Fibroblast of lung (primary cell): Measurements from ENCODE around the gene IL17D.

Experiments
- EZH2 ChIP-seq: IDR thresholded peaks from 2 replicates; pipeline ENCODE4 v1.5.1; 2012; ENCODE audit warnings: low read length, control low read depth, mild to moderate bottlenecking; ENCODE audit errors: missing control alignments
- TF ChIP-seq, protein P1 (sequence below), 2 donors: IDR thresholded peaks in 1 of 2; conservative IDR thresholded peaks in 1 of 2; 1 replicate in 1 of 2; 2 replicates in 1 of 2; pipeline ENCODE4 v1.5.1; 2011 to 2012; ENCODE audit warnings: low read length in 2 of 2, control low read depth in 1 of 2, inconsistent platforms in 1 of 2, low read depth in 1 of 2, mild to moderate bottlenecking in 1 of 2

DNA sequence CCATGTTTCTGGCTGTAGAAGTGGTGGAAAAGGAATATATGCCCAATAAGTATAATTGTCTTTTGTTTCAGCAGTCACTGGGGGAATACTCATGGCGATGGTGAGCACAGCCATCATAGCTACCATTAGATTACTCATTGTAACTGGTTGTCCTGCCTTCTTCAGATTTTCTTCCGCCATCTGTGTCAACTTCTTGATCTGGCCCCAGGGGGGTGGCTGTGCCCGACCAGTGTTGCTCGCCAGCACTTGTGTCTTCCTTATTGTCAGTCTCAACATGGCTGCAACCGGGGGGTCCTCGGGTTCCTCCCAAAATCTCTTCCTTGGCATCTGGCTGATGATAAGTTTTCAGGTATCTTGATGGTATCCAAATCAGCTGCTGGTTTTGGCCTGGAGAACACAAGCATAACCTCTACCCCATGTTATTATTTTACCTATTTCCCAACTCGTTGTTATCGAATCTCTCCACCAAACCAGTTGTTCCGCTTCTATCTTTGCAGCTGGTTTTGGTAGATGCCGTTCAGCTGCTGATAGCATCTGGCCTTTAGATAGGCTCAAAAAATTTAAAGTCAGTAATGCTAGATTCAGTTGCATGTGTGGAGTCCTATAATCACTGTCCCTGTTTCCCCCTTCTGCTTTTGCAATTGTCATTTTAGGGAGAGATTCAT is 23.0 kb upstream of the IL17D start:
- TF ChIP-seq, protein P1, sequence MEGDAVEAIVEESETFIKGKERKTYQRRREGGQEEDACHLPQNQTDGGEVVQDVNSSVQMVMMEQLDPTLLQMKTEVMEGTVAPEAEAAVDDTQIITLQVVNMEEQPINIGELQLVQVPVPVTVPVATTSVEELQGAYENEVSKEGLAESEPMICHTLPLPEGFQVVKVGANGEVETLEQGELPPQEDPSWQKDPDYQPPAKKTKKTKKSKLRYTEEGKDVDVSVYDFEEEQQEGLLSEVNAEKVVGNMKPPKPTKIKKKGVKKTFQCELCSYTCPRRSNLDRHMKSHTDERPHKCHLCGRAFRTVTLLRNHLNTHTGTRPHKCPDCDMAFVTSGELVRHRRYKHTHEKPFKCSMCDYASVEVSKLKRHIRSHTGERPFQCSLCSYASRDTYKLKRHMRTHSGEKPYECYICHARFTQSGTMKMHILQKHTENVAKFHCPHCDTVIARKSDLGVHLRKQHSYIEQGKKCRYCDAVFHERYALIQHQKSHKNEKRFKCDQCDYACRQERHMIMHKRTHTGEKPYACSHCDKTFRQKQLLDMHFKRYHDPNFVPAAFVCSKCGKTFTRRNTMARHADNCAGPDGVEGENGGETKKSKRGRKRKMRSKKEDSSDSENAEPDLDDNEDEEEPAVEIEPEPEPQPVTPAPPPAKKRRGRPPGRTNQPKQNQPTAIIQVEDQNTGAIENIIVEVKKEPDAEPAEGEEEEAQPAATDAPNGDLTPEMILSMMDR (conservative IDR thresholded peaks at IDR 0.05 in 1 of 2, IDR thresholded peaks at IDR 0.05 in 1 of 2; ENCODE audit: low read depth in 1 of 2, low read length in 2 of 2) = no peak
- no peak for TF ChIP-seq EZH2
